ENCODE data around the gene ZNF385B. TPM values are rescaled to one million over a fixed set of nuclear protein-coding genes. Genes with fewer than 3 reads are reported as not detected.
"Not testable (repeated sequence)": the region's sequence is repeated elsewhere in the genome, so short reads cannot be mapped to it uniquely, and the experiment has no call there.

ZNF385B gene
- total RNA-seq, 4 donors from 2014 or later, result 2.2 to 5.0 (median 4.0) TPM

DNA sequence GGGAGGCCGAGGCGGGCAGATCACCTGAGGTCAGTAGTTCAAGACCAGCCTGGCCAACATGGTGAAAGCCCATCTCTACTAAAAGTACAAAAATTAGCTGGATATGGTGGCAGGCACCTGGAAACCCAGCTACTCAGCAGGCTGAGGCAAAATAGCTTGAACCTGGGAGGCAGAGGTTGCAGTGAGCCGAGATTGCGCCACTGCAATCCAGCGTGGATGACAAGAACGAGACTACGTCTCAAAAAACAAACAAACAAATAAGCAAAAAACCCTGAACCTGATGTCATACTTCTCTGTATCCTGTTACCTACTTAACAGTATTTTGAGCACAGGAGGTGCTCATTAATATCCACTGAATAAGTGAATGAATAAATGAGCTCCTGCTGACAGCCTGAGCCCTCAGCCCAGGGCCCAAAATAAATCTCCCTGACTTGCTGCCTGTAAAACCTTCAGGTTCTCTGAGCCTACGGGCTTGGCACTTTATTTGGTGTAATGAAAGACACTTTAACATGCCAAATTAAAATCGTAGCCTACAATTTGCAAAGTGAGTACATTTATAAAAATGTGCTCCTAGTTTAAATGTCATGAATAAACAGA is 215.1 kb downstream of the ZNF385B start:
- TF ChIP-seq POLR2A (IDR thresholded peaks at IDR 0.05; ENCODE audit: low read depth), result no peak
- Histone ChIP-seq H3K4me3 (no peak overlapping the region), H3K27me3 (no peaks in the 10 kb centered on the region), H3K27ac (replicated peaks in 1 of 4) (no peak overlapping the region), H3K9me3 (no peaks in the 10 kb centered on the region), H3K36me3 (no peaks in the 10 kb centered on the region), H3K4me1 (no peaks in the 10 kb centered on the region)
- 89% methylated on average over 9 of the region's 9 CpGs for WGBS
- intact Hi-C loops (cut with DNase I), result no loop called here
- no peak for DNase-seq (ENCODE audit: extremely low spot score)

DNA sequence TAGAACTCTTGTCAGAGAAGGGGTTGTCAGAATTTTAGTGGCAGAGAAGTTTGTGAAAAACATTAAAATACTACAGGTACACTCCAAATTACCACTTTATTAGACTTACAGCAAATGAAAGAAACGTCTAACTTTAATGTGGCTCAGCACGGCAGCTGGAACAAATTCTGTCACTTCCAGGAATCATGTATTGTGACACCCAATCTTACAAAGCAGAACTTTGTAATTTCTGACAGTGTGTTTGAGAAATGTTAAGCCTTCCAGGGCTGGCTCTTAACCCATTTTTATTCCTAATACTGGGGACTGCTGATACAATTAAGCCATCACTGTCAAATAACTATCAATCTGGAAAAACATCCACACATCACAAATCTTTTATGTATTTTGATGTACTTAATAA is 216.4 kb downstream of the ZNF385B start:
- intact Hi-C loops (cut with DNase I), result no loop called here
- Histone ChIP-seq H3K4me1 (no peaks in the 10 kb centered on the region), H3K27ac (replicated peaks in 1 of 4) (no peak overlapping the region), H3K9me3 (no peaks in the 10 kb centered on the region), H3K36me3 (no peaks in the 10 kb centered on the region), H3K27me3 (no peaks in the 10 kb centered on the region), H3K4me3 (no peak overlapping the region)
- DNase-seq (ENCODE audit: extremely low spot score), result no peak
- WGBS, result 63% methylated on average over 2 of the region's 2 CpGs
- TF ChIP-seq EP300 (IDR thresholded peaks at IDR 0.05) (no peak), POLR2A (IDR thresholded peaks at IDR 0.05; ENCODE audit: low read depth) (no peak), POLR2AphosphoS5 (IDR thresholded peaks at IDR 0.05) (no peak)
- TF ChIP-seq, protein P1, sequence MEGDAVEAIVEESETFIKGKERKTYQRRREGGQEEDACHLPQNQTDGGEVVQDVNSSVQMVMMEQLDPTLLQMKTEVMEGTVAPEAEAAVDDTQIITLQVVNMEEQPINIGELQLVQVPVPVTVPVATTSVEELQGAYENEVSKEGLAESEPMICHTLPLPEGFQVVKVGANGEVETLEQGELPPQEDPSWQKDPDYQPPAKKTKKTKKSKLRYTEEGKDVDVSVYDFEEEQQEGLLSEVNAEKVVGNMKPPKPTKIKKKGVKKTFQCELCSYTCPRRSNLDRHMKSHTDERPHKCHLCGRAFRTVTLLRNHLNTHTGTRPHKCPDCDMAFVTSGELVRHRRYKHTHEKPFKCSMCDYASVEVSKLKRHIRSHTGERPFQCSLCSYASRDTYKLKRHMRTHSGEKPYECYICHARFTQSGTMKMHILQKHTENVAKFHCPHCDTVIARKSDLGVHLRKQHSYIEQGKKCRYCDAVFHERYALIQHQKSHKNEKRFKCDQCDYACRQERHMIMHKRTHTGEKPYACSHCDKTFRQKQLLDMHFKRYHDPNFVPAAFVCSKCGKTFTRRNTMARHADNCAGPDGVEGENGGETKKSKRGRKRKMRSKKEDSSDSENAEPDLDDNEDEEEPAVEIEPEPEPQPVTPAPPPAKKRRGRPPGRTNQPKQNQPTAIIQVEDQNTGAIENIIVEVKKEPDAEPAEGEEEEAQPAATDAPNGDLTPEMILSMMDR (IDR thresholded peaks at IDR 0.05), result no peak

DNA sequence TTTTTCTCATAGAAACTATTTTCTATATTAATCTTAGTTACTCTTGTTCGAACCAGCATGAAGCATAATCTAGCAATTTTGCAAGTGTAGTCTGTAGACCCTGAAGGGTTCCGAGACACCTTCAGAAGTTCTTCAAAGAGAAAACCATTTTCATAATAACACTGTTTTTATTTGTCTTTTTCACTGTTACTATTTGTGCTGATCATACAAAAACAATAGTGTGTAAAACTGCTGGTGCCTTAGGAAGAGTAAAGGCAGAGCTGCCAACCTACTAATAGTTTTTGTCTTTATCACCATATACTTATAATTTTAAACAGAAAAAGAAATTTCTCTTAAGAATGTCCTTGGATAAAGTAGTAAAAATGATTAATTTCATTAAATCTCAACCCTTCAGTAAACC is 218.9 kb downstream of the ZNF385B start:
- intact Hi-C loops (cut with DNase I), result no loop called here
- no peaks in the 10 kb centered on the region for H3K27me3 ChIP-seq
- no peak overlapping the region for H3K27ac ChIP-seq (replicated peaks in 1 of 4)
- TF ChIP-seq POLR2A (IDR thresholded peaks at IDR 0.05; ENCODE audit: low read depth) (no peak), EP300 (IDR thresholded peaks at IDR 0.05) (no peak), POLR2AphosphoS5 (IDR thresholded peaks at IDR 0.05) (no peak)
- TF ChIP-seq, protein P1 (IDR thresholded peaks at IDR 0.05), result no peak
- H3K36me3 ChIP-seq, result no peaks in the 10 kb centered on the region
- WGBS, result 84% methylated on average over 2 of the region's 2 CpGs
- no peak overlapping the region for H3K4me3 ChIP-seq
- peaks cover 2 to 4% (median 3%) of the 10 kb centered on the region in 4 donors for H3K4me1 ChIP-seq
- H3K9me3 ChIP-seq, result no peaks in the 10 kb centered on the region
- no peak for DNase-seq (ENCODE audit: extremely low spot score)

DNA sequence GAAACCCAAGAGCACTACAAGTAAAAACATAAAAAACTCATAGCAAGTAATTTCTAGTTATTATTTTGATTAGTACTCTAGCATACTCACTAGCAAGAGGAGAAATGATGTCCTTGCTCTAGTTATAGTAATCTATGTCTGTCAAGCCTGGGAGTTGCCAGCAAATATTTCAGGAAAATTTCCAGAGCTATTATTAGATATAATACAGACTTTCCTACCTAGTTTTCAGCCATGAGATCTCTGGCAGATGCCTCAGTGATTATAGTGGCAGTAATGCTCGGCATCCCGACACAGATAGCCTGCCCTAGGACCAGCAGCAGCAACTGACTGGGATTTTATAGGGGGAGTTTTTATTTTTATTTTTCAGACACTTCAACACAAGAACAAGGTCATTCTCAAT is 224.4 kb downstream of the ZNF385B start:
- TF ChIP-seq POLR2AphosphoS5 (IDR thresholded peaks at IDR 0.05) (no peak), EP300 (IDR thresholded peaks at IDR 0.05) (no peak), POLR2A (IDR thresholded peaks at IDR 0.05; ENCODE audit: low read depth) (no peak)
- TF ChIP-seq, protein P1 (IDR thresholded peaks at IDR 0.05), result no peak
- Histone ChIP-seq H3K9me3 (no peaks in the 10 kb centered on the region), H3K36me3 (no peaks in the 10 kb centered on the region), H3K4me1 (peaks cover 7 to 16% (median 15%) of the 10 kb centered on the region in 4 donors), H3K27me3 (no peaks in the 10 kb centered on the region), H3K27ac (replicated peaks in 1 of 4) (peak overlapping the region in 1 of 4 donors; percentile 7), H3K4me3 (no peak overlapping the region)
- DNase-seq (ENCODE audit: extremely low spot score), result no peak
- intact Hi-C loops (cut with DNase I), result no loop called here
- WGBS, result 33% methylated on average over 2 of the region's 2 CpGs

DNA sequence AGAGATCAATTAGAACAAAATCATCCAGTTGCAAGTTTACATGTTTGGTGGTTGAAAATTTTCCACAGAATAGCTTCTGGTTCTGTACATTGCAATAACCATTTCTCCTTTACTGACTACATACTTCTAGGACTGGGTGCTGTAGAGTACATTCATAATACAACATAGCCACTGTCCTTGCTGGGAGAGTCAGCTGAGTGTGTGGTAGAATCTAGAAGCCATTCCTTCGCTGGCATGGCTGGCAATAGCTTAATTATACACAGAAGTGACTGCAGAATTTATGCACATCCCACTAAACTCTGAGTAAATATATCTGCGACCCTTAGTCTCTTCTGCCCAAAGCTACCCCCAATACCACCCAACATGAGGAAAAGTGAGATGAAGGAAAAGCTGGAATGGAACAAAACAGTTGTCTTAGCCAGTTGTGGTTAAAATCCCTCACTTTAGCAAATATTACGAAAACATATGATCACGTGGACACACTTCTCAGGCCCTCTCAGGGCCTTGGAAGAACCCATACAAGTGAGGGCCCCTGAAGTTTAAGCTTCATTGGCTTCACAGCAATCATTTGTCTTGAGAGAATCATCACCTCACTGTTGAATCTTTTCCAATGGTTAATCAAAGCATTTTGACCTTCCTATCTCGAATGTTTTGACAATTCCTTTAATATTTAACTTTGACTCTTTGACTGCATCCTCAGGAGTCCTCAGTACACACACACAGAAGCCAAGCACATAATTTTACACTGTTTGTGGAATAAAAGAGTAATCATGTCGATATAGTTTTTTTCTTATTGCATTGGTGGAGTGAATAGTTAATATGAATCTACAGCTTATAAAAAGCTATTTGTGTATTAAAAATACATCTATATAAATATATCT is 225.1 kb downstream of the ZNF385B start:
- Histone ChIP-seq H3K4me3 (no peak overlapping the region), H3K27me3 (no peaks in the 10 kb centered on the region), H3K27ac (replicated peaks in 1 of 4) (no peak overlapping the region), H3K9me3 (no peaks in the 10 kb centered on the region), H3K4me1 (peaks cover 7 to 16% (median 15%) of the 10 kb centered on the region in 4 donors), H3K36me3 (no peaks in the 10 kb centered on the region)
- TF ChIP-seq, protein P1 (IDR thresholded peaks at IDR 0.05), result no peak
- TF ChIP-seq EP300 (IDR thresholded peaks at IDR 0.05) (no peak), POLR2A (IDR thresholded peaks at IDR 0.05; ENCODE audit: low read depth) (no peak), POLR2AphosphoS5 (IDR thresholded peaks at IDR 0.05) (no peak)
- intact Hi-C loops (cut with DNase I), result no loop called here
- WGBS, result 75% methylated on average over 6 of the region's 6 CpGs
- no peak for DNase-seq (ENCODE audit: extremely low spot score)

DNA sequence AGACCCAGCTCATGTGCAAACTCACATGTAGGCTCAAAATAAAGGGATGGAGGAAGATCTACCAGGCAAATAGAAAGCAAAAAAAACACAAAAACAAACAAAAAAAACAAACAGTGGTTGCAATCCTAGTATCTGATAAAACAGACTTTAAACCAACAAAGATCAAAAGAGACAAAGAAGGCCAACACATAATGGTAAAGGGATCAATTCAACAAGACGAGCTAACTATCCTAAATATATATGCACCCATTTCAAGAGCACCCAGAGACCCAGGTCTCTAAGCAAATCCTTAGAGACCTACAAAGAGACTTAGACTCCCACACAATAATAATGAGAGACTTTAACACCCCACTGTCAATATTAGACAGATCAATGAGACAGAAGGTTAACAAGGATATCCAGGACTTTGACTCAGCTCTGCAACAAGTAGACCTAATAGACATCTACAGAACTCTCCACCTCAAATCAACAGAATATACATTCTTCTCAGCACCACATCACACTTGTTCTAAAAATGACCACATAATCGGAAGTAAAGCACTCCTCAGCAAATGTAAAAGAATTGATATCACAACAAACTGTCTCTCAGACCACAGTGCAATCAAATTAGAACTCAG is 229.5 kb downstream of the ZNF385B start:
- intact Hi-C loops (cut with DNase I); H3K36me3 ChIP-seq; H3K4me1 ChIP-seq; H3K9me3 ChIP-seq; DNase-seq (ENCODE audit: extremely low spot score); H3K4me3 ChIP-seq; H3K27me3 ChIP-seq; H3K27ac ChIP-seq (replicated peaks in 1 of 4): not testable (repeated sequence)
- WGBS, result 88% methylated on average over 2 of the region's 2 CpGs

DNA sequence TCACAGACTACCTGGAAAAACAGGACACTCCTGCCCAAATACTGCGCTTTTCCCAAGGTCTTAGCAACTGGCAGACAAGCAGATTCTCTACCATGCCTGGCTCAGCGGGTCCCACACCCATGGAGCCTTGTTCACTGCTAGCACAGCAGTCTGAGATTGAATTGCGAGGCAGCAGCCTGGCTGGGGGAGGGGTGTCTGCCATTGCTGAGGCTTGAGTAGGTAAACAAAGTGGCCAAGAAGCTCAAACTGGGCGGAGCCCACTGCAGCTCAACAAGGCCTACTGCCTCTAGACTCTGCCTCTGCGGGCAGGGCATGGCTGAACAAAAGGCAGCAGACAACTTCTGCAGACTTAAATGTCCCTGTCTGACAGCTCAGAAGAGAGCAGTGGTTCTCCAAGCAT is 231.6 kb downstream of the ZNF385B start:
- DNase-seq (ENCODE audit: extremely low spot score); H3K4me1 ChIP-seq; intact Hi-C loops (cut with DNase I); H3K27ac ChIP-seq (replicated peaks in 1 of 4); H3K9me3 ChIP-seq; H3K36me3 ChIP-seq; H3K27me3 ChIP-seq; H3K4me3 ChIP-seq: not testable (repeated sequence)
- WGBS, result 94% methylated on average over 3 of the region's 5 CpGs

Measured in esophagus muscularis mucosa (tissue), 4 donors.